Measurements from ENCODE around the gene PEA15. TPM values are rescaled to one million over a fixed set of nuclear protein-coding genes. Genes with fewer than 3 reads are reported as not detected.

Gene PEA15
- total RNA-seq, 1 experiment from 2014 or later, result 94.3 TPM

GRCh38 chr1:160224606-160225005, 19.4 kb downstream of the PEA15 start:
- DNase-seq (ENCODE audit: low read depth, low spot score) (no peak), ATAC-seq (no peak)
- intact Hi-C loops (cut with micrococcal nuclease; ENCODE audit: unreplicated experiment) (loop anchor here (10.0 kb wide), 1 partner anchor 1970 kb away; no protein-coding TSS in a partner anchor), in situ Hi-C loops (cut with HindIII; ENCODE audit: low pct_unique_long_range_greater_than_20kb, low sequenced_read_pairs) (no loop called here)
- TF ChIP-seq TCF7L2 (IDR thresholded peaks at IDR 0.05; ENCODE audit: low read depth, low read length) (no peak), CTCF (IDR thresholded peaks at IDR 0.05) (no peak), SIN3A (IDR thresholded peaks at IDR 0.05; ENCODE audit: borderline replicate concordance, insufficient read depth, low read depth, low read length) (no peak), POLR2AphosphoS5 (IDR thresholded peaks at IDR 0.05; ENCODE audit: low read depth, low read length) (no peak), REST (IDR thresholded peaks at IDR 0.05; ENCODE audit: insufficient read depth in 1 of 2, low read depth in 2 of 2, low read length in 1 of 2) (no peak)
- Histone ChIP-seq H3K4me1 (ENCODE audit: control insufficient read depth, insufficient read depth, low read length) (no peaks in the 10 kb centered on the region), H3K27ac (ENCODE audit: low read length) (no peak overlapping the region), H3K9me3 (ENCODE audit: control insufficient read depth, insufficient read depth, low read depth, low read length) (no peaks in the 10 kb centered on the region), H3K27me3 (ENCODE audit: control insufficient read depth, insufficient read depth, low read length) (no peaks in the 10 kb centered on the region), H3K36me3 (ENCODE audit: control insufficient read depth, insufficient read depth, low read length) (peaks cover 43% of the 10 kb centered on the region), H3K4me3 (ENCODE audit: low read depth in 2 of 2, low read length in 2 of 2) (no peak overlapping the region)
- CTCF ChIA-PET, result no interaction called here
- POLR2A ChIA-PET, result no interaction called here
- no TSS peak for BruUV-seq (replicated peaks)

DNA sequence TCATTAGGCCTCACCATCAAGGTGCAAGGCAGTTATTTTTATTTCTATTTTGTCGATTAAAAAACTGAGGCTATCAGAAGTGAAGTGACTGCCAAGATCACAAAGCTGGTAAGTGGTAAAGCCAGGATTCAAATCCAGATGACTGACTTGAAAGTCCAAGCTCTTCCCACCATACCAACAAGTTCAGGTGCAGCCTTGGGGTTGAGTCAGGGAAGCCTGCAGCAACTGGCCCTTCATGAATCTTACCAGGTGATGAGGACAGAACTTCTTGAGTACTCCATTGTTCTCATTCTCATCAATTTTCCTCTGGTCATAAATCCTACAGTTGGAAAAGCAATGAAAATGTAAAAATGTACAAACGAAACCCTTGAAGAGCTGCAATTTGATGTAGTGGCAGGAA, 20.2 kb downstream of the PEA15 start:
- CTCF ChIA-PET, result no interaction called here
- no TSS peak for BruUV-seq (replicated peaks)
- POLR2A ChIA-PET, result no interaction called here
- Histone ChIP-seq H3K4me3 (ENCODE audit: low read depth in 2 of 2, low read length in 2 of 2) (no peak overlapping the region), H3K4me1 (ENCODE audit: control insufficient read depth, insufficient read depth, low read length) (no peaks in the 10 kb centered on the region), H3K36me3 (ENCODE audit: control insufficient read depth, insufficient read depth, low read length) (peaks cover 45% of the 10 kb centered on the region), H3K27me3 (ENCODE audit: control insufficient read depth, insufficient read depth, low read length) (no peaks in the 10 kb centered on the region), H3K27ac (ENCODE audit: low read length) (no peak overlapping the region), H3K9me3 (ENCODE audit: control insufficient read depth, insufficient read depth, low read depth, low read length) (no peaks in the 10 kb centered on the region)
- in situ Hi-C loops (cut with HindIII; ENCODE audit: low pct_unique_long_range_greater_than_20kb, low sequenced_read_pairs) (no loop called here), intact Hi-C loops (cut with micrococcal nuclease; ENCODE audit: unreplicated experiment) (loop anchor here (10.0 kb wide), 1 partner anchor 1969 kb away; no protein-coding TSS in a partner anchor)
- no peak for DNase-seq (ENCODE audit: low read depth, low spot score)
- no peak for ATAC-seq
- TF ChIP-seq REST (IDR thresholded peaks at IDR 0.05; ENCODE audit: insufficient read depth in 1 of 2, low read depth in 2 of 2, low read length in 1 of 2), result no peak
